H1 (cell line): Measurements from ENCODE around the gene SERGEF. TPM values are rescaled to one million over a fixed set of nuclear protein-coding genes. Genes with fewer than 3 reads are reported as not detected.

Source experiments
- CEBPB ChIP-seq: IDR thresholded peaks from 2 replicates; pipeline ENCODE4 v1.6.1; 2012; ENCODE audit warnings: low read depth, low read length
- CHD2 ChIP-seq: IDR thresholded peaks from 2 replicates; pipeline ENCODE4 v1.6.1; 2012; ENCODE audit warnings: low read length, improper control_type of control experiment
- KDM1A ChIP-seq: fragments of 200-600, 300-600 bp; sonication (generic); IDR thresholded peaks from 2 replicates; pipeline ENCODE4 v1.7.1; 2016; ENCODE audit warnings: mild to moderate bottlenecking, low read length, borderline replicate concordance
- SIN3A ChIP-seq, 2 experiments: IDR thresholded peaks in 1 of 2; conservative IDR thresholded peaks in 1 of 2; 2 replicates each; pipeline ENCODE4 v1.6.1; 2011 to 2012; ENCODE audit warnings: low read length in 2 of 2, improper control_type of control experiment in 1 of 2, low read depth in 1 of 2, mild to moderate bottlenecking in 1 of 2
- ZNF274 ChIP-seq: IDR thresholded peaks from 2 replicates; pipeline ENCODE4 v1.7.0; 2012; ENCODE audit warnings: low read length, borderline replicate concordance; ENCODE audit errors: extremely low read depth
- polyA plus RNA-seq, 7 experiments: library from polyadenylated mRNA; depleted of rRNA in 3 of 7; stranded (reverse) in 5 of 7; unstranded in 2 of 7; fragments of >200 nt in 5 of 7; fragments of 200-250 nt in 2 of 7; gene quantifications; 1 replicate in 5 of 7; 2 replicates in 1 of 7; 4 replicates in 1 of 7; pipeline versions ENCODE4 v1.2.1 to v1.2.3, GENCODE V29; 2011 to 2013; ENCODE audit warnings: missing spikeins in 2 of 7, mixed read lengths in 2 of 7
- total RNA-seq: library from RNA; stranded (reverse); fragmentation: NEBNext Ultra II Directional; extraction: Animal tissue kit (Norgen Biotek cat#: 25700); gene quantifications from 2 replicates; pipeline ENCODE4 v1.2.1, GENCODE V29; 2021

SERGEF gene
- total and polyA plus RNA-seq, 2 of the 8 experiments (the other 6 are each of a cell fraction or from before 2014, with no cell fraction given) = 16.6 to 28.8 TPM

GRCh38 chr11:17839450-17839849 is 173.4 kb downstream of the SERGEF start (continued):
- TF ChIP-seq KDM1A (no peak), CEBPB (no peak), SIN3A (conservative IDR thresholded peaks at IDR 0.05 in 1 of 2, IDR thresholded peaks at IDR 0.05 in 1 of 2; ENCODE audit: low read depth in 1 of 2, low read length in 2 of 2) (no peak), CHD2 (no peak), ZNF274 (no peak)
- TF ChIP-seq, all 59 proteins: peak for 0
